ENCODE data around the gene NYNRIN.

The NYNRIN gene

DNA sequence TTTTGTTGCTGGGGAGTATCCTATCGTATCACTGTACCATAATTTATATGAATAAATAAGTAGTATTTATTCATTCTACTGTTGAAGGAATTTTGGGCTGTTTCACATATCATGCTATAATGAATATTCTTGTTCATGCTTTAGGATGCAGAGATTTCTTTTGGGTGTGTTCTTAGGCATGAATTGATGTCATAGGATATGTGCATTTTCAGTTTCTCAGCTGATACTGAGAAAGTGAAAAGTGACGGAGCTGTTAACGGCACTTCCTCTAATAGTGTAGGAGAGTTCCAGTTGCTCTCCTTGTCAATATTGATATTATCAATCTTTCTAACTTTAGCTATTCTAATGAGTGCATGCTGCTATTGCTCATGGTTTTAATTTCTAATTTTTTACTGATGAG is 67.0 kb downstream of the NYNRIN start:
- DNase-seq, result no peak
- TF ChIP-seq POLR2A (IDR thresholded peaks at IDR 0.05; ENCODE audit: low read length) (no peak), GATA1 (IDR thresholded peaks at IDR 0.05; ENCODE audit: low read depth, low read length) (no peak)
